ENCODE measurements around the gene UQCC5.

UQCC5 gene

DNA sequence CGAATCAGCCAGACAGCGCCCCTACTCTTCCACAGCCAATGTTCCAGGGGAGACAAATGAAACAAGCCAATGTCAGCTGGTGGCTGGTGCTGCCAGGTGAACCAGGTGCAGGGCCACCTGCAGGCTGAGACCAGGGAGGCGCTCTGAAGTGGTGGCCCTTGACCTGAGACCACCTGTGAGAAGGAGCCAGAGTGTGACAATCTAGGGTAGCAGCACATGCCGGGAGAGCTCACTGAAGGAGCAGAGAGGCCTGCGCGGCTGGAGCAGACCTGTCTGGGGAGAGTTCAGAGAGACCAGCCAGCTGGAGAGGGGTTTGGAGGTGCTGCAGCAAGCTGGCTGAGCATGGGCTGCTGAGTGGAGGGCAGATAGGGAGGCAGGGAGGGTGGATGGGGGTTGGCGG lies 42.0 kb upstream of the UQCC5 start:
- Histone ChIP-seq H3K27me3 (ENCODE audit: control insufficient read depth, insufficient read depth, low read length) (no peaks in the 10 kb centered on the region), H3K36me3 (ENCODE audit: insufficient read depth, low read length) (peaks cover 39% of the 10 kb centered on the region), H3K4me3 (ENCODE audit: low read length) (no peak overlapping the region), H3K9ac (ENCODE audit: low read depth, low read length) (no peak overlapping the region), H3K4me1 (ENCODE audit: control insufficient read depth, insufficient read depth, low read length) (peaks cover 31% of the 10 kb centered on the region), H3K4me2 (ENCODE audit: low read length) (no peak overlapping the region), H3K9me3 (replicated peaks; ENCODE audit: low read length) (no peaks in the 10 kb centered on the region)

- H3K9ac ChIP-seq (ENCODE audit: low read depth, low read length): no peak within 1 kb of the TSS
- peaks cover 31% of the 10 kb centered on the region for H3K4me1 ChIP-seq (ENCODE audit: control insufficient read depth, insufficient read depth, low read length)
- no peaks in the 10 kb centered on the region for H3K27me3 ChIP-seq (ENCODE audit: control insufficient read depth, insufficient read depth, low read length)
- H3K9me3 ChIP-seq (replicated peaks; ENCODE audit: low read length): no peaks in the 10 kb centered on the region
- H3K4me3 ChIP-seq (ENCODE audit: low read length): no peak within 1 kb of the TSS
- no peak within 1 kb of the TSS for H3K4me2 ChIP-seq (ENCODE audit: low read length)
- H3K36me3 ChIP-seq (ENCODE audit: insufficient read depth, low read length): peaks cover 34% of the 10 kb centered on the region
These were observed 41.4 kb upstream of the UQCC5 start, which contains the start of gene STAB1 for GRCh38 chr3:52494886-52495495. TSS of gene STAB1 (plus strand) at chr3:52495338. CDS start at chr3:52495414, 76 bp downstream.

- Histone ChIP-seq H3K4me3 (ENCODE audit: low read length) (no peak overlapping the region), H3K4me2 (ENCODE audit: low read length) (no peak overlapping the region), H3K9me3 (replicated peaks; ENCODE audit: low read length) (no peaks in the 10 kb centered on the region), H3K9ac (ENCODE audit: low read depth, low read length) (no peak overlapping the region), H3K36me3 (ENCODE audit: insufficient read depth, low read length) (peaks cover 24% of the 10 kb centered on the region), H3K4me1 (ENCODE audit: control insufficient read depth, insufficient read depth, low read length) (peaks cover 31% of the 10 kb centered on the region), H3K27me3 (ENCODE audit: control insufficient read depth, insufficient read depth, low read length) (no peaks in the 10 kb centered on the region)
These were observed 40.4 kb upstream of the UQCC5 start for GRCh38 chr3:52495777-52496602.

DNA sequence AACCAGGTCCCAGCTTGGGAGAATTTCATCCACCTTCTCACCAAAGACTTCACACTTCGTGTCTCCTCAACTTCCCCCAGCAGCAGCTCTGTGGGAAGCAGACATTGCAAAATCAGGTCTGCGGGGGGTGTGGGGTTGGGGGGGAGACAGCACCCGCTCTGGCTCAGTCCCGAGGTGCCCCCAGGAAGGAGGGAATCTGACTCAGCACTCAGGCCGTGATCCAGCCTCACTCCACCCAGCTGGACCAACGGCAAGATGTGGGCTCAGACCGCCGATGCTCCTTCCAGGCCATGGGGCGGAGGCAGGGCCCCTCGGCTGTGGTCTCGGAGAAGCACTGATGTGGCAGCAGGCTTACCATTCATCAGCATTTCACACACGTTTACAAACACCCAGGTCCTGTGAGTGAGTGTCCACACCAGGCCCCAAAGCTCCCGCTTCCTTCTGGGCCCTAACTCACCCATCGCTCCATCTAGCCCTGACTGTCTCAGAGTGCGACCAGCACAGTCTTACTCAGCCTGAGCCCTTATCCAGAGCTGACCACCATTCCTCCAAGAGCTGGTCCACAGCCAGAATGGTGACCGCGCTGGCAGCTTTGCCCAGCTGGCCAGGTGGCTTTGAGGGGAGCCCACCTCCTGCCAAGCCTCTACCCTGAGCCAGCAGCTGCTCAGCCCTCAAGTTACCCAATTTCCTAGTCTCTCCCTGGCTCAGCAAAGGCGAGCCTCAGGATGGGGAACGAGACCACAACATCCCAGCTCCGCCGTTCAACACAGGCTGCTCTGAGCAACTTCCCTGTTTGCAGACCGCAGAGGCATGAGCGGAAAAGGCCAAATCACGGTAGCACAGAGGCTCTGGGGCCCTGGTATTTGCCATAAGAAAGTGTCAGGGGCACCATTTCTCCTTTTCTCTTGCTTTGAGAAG lies 38.0 kb upstream of the UQCC5 start:
- Histone ChIP-seq H3K9ac (ENCODE audit: low read depth, low read length) (no peak overlapping the region), H3K36me3 (ENCODE audit: insufficient read depth, low read length) (peaks cover under 1% of the 10 kb centered on the region), H3K4me1 (ENCODE audit: control insufficient read depth, insufficient read depth, low read length) (peaks cover 31% of the 10 kb centered on the region), H3K9me3 (replicated peaks; ENCODE audit: low read length) (no peaks in the 10 kb centered on the region), H3K4me3 (ENCODE audit: low read length) (no peak overlapping the region), H3K4me2 (ENCODE audit: low read length) (peak overlapping the region; percentile 49), H3K27me3 (ENCODE audit: control insufficient read depth, insufficient read depth, low read length) (no peaks in the 10 kb centered on the region)

DNA sequence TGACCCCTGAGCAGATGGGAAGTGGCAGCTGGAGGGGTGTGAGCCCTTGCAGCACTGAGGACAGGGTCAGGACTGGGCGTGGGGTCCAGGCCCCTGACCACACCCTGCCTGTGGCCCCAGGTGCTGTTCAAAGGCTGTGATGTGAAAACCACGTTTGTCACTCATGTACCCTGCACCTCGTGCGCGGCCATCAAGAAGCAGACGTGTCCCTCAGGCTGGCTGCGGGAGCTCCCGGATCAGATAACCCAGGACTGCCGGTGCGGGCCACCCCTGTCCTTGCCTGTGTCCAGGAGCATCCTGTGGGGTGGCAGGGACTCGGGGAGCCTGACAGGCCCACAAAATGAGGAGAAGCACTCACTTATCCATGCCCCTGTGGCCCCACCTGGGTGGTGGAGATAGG lies 35.4 kb upstream of the UQCC5 start:
- Histone ChIP-seq H3K9me3 (replicated peaks; ENCODE audit: low read length) (no peaks in the 10 kb centered on the region), H3K4me1 (ENCODE audit: control insufficient read depth, insufficient read depth, low read length) (peaks cover 23% of the 10 kb centered on the region), H3K9ac (ENCODE audit: low read depth, low read length) (no peak overlapping the region), H3K27me3 (ENCODE audit: control insufficient read depth, insufficient read depth, low read length) (peaks cover 5% of the 10 kb centered on the region), H3K4me3 (ENCODE audit: low read length) (no peak overlapping the region), H3K36me3 (ENCODE audit: insufficient read depth, low read length) (no peaks in the 10 kb centered on the region), H3K4me2 (ENCODE audit: low read length) (no peak overlapping the region)

GRCh38 chr3:52502001-52502400 lies 34.4 kb upstream of the UQCC5 start:
- Histone ChIP-seq H3K4me1 (ENCODE audit: control insufficient read depth, insufficient read depth, low read length) (peaks cover 23% of the 10 kb centered on the region), H3K27me3 (ENCODE audit: control insufficient read depth, insufficient read depth, low read length) (peaks cover 5% of the 10 kb centered on the region), H3K9ac (ENCODE audit: low read depth, low read length) (no peak overlapping the region), H3K36me3 (ENCODE audit: insufficient read depth, low read length) (no peaks in the 10 kb centered on the region), H3K9me3 (replicated peaks; ENCODE audit: low read length) (no peaks in the 10 kb centered on the region), H3K4me2 (ENCODE audit: low read length) (no peak overlapping the region), H3K4me3 (ENCODE audit: low read length) (no peak overlapping the region)

- H3K36me3 ChIP-seq (ENCODE audit: insufficient read depth, low read length): no peaks in the 10 kb centered on the region
- H3K4me1 ChIP-seq (ENCODE audit: control insufficient read depth, insufficient read depth, low read length): peaks cover 28% of the 10 kb centered on the region
- H3K27me3 ChIP-seq (ENCODE audit: control insufficient read depth, insufficient read depth, low read length): peaks cover 5% of the 10 kb centered on the region
- H3K9me3 ChIP-seq (replicated peaks; ENCODE audit: low read length): no peaks in the 10 kb centered on the region
- H3K4me2 ChIP-seq (ENCODE audit: low read length): no peak overlapping the region
- H3K4me3 ChIP-seq (ENCODE audit: low read length): no peak overlapping the region
- no peak overlapping the region for H3K9ac ChIP-seq (ENCODE audit: low read depth, low read length)
These were observed 33.5 kb upstream of the UQCC5 start for GRCh38 chr3:52502808-52503350.

- H3K4me1 ChIP-seq (ENCODE audit: control insufficient read depth, insufficient read depth, low read length): peaks cover 18% of the 10 kb centered on the region
- H3K9me3 ChIP-seq (replicated peaks; ENCODE audit: low read length): no peaks in the 10 kb centered on the region
- peaks cover 5% of the 10 kb centered on the region for H3K27me3 ChIP-seq (ENCODE audit: control insufficient read depth, insufficient read depth, low read length)
- no peaks in the 10 kb centered on the region for H3K36me3 ChIP-seq (ENCODE audit: insufficient read depth, low read length)
- no peak overlapping the region for H3K4me3 ChIP-seq (ENCODE audit: low read length)
- no peak overlapping the region for H3K9ac ChIP-seq (ENCODE audit: low read depth, low read length)
- no peak overlapping the region for H3K4me2 ChIP-seq (ENCODE audit: low read length)
These were observed 32.5 kb upstream of the UQCC5 start for GRCh38 chr3:52503788-52504424.

- H3K4me2 ChIP-seq (ENCODE audit: low read length): no peak overlapping the region
- no peaks in the 10 kb centered on the region for H3K9me3 ChIP-seq (replicated peaks; ENCODE audit: low read length)
- no peak overlapping the region for H3K9ac ChIP-seq (ENCODE audit: low read depth, low read length)
- H3K4me1 ChIP-seq (ENCODE audit: control insufficient read depth, insufficient read depth, low read length): peaks cover 14% of the 10 kb centered on the region
- H3K27me3 ChIP-seq (ENCODE audit: control insufficient read depth, insufficient read depth, low read length): peaks cover 9% of the 10 kb centered on the region
- no peaks in the 10 kb centered on the region for H3K36me3 ChIP-seq (ENCODE audit: insufficient read depth, low read length)
- H3K4me3 ChIP-seq (ENCODE audit: low read length): no peak overlapping the region
These were observed 31.4 kb upstream of the UQCC5 start for GRCh38 chr3:52504977-52505376.

DNA sequence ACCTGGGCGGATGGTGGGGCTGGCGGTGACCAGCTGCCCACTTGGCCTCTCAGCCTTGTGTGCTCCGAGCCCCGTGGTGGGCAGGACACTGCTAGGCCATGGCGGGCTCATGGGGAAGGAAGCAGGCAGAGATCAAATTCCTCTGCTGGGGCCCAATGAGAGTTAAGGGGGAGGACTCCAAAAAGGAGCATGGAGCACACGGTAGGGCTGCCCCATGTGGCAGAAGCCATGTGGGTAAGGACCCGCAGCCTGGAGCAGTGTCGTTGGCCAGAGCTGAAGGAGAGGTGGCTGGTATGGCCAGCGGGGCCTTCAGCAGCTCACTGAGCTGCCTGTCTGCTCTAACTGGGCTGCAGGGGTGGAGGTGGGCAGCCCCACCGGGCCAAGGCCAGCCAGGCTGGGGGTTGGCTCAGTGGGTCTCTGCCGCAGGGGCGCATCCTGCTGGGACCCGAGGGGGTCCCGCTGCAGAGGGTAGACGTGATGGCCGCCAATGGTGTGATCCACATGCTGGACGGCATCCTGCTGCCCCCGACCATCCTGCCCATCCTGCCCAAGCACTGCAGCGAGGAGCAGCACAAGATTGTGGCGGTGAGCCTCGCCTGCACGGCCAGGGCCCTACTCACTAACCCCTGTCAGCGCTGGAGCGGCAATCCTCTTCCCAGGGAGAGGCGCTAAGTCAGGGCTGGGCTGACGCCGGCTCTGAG lies 30.0 kb upstream of the UQCC5 start:
- H3K9me3 ChIP-seq (replicated peaks; ENCODE audit: low read length): no peaks in the 10 kb centered on the region
- H3K36me3 ChIP-seq (ENCODE audit: insufficient read depth, low read length): no peaks in the 10 kb centered on the region
- H3K4me2 ChIP-seq (ENCODE audit: low read length): no peak overlapping the region
- H3K4me3 ChIP-seq (ENCODE audit: low read length): no peak overlapping the region
- peaks cover 14% of the 10 kb centered on the region for H3K4me1 ChIP-seq (ENCODE audit: control insufficient read depth, insufficient read depth, low read length)
- peaks cover 22% of the 10 kb centered on the region for H3K27me3 ChIP-seq (ENCODE audit: control insufficient read depth, insufficient read depth, low read length)
- H3K9ac ChIP-seq (ENCODE audit: low read depth, low read length): no peak overlapping the region

Measured in skeletal muscle satellite cell (primary cell).